Mononuclear cell (primary cell): Measurements from ENCODE around the gene EEF1E1. TPM values are rescaled to one million over a fixed set of nuclear protein-coding genes. Genes with fewer than 3 reads are reported as not detected.

Source experiments
- H3K27me3 ChIP-seq: 2 replicates; pipeline ENCODE4 v1.6.0; 2011; ENCODE audit warnings: low read length, control low read depth; ENCODE audit not compliant: insufficient read depth
- H3K4me1 ChIP-seq: 2 replicates; pipeline ENCODE4 v1.5.1; 2011; ENCODE audit warnings: mild to moderate bottlenecking, low read length, control low read depth; ENCODE audit not compliant: insufficient read depth
- H3K4me3 ChIP-seq: 2 replicates; pipeline ENCODE4 v1.5.1; 2011; ENCODE audit warnings: mild to moderate bottlenecking, low read length, moderate library complexity
- H3K9me3 ChIP-seq: 2 replicates; pipeline ENCODE4 v1.5.1; 2011; ENCODE audit warnings: low read depth, mild to moderate bottlenecking, control low read depth, low read length
- total RNA-seq: library from RNA; depleted of rRNA; stranded (reverse); fragments of >200 nt; gene quantifications from one replicate; pipeline ENCODE4 v1.2.3, GENCODE V29; 2012

Gene EEF1E1
- total RNA-seq, 1 donor: 25.2 TPM

DNA sequence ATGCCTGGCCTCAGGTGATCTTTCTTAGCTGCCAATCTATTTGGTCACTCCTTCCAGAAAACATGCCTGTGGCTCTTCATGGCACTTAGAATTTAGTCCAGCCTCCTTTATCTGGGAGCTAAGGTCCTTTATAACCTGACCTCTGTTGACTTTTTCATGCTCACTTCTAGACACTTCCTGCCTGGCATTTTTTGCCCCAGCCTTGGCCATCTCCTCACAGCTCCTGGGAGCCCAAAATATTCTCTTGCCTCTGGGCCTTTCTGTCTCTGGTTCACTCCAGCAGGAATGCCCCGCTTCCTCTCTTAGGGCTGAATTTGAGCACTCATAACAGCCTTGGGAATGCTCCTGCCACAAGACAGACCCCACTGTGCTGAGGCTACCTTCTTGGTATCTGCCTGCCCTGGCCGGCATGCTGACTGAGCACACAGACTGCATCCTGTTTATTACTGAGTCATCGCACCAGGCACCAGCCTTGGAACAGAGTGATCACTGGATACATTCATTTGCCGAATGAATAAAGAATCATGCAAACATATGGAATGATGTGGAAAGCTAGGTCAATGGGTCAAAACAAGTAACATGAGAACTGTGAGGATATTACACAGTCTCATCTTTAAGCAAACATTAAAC is 5.8 kb upstream of the EEF1E1 start:
- no peaks in the 10 kb centered on the region for H3K9me3 ChIP-seq
- no peaks in the 10 kb centered on the region for H3K4me1 ChIP-seq
- H3K27me3 ChIP-seq: no peaks in the 10 kb centered on the region
- H3K4me3 ChIP-seq: no peak overlapping the region

DNA sequence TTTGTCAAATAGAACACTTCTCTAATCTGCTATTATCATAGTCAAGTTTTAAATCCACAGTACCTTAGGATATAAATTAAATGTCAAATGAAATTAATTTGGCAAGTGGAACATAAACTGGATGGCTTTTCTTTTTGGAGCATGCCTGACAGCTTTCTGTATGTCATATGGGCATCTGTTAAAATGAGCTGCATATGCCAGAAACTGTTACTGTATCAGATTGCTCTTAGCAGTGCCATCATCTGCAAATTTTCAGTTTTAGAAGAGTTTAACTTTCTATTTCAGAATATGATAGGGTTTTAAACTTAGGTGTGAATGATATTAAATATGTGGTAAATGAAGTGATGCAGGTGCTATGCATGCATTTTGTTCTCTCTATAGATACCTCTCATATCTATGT is 3.4 kb upstream of the EEF1E1 start:
- H3K4me1 ChIP-seq: peaks cover 12% of the 10 kb centered on the region
- no peaks in the 10 kb centered on the region for H3K9me3 ChIP-seq
- no peaks in the 10 kb centered on the region for H3K27me3 ChIP-seq
- H3K4me3 ChIP-seq: no peak overlapping the region

DNA sequence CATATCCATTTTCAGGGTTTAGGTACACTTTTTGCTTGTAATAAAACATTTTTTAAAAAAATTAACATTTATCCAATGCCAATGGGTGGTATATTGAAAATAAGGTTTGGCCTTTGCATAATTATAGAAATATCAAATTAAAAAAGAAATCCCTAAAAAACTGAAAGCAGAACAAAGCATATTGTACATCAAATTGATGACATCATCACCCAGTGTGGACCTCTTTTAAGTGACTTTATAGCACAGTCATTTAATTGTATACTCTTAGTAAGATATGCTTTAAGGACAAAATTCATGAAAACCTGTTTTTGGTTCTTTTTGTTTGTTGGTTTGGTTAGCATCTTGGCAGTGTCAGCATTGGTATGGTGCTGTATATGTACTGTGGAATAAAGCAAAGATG is 1.4 kb upstream of the EEF1E1 start:
- Histone ChIP-seq H3K27me3 (no peaks in the 10 kb centered on the region), H3K4me1 (peaks cover 22% of the 10 kb centered on the region), H3K9me3 (no peaks in the 10 kb centered on the region), H3K4me3 (no peak overlapping the region)

DNA sequence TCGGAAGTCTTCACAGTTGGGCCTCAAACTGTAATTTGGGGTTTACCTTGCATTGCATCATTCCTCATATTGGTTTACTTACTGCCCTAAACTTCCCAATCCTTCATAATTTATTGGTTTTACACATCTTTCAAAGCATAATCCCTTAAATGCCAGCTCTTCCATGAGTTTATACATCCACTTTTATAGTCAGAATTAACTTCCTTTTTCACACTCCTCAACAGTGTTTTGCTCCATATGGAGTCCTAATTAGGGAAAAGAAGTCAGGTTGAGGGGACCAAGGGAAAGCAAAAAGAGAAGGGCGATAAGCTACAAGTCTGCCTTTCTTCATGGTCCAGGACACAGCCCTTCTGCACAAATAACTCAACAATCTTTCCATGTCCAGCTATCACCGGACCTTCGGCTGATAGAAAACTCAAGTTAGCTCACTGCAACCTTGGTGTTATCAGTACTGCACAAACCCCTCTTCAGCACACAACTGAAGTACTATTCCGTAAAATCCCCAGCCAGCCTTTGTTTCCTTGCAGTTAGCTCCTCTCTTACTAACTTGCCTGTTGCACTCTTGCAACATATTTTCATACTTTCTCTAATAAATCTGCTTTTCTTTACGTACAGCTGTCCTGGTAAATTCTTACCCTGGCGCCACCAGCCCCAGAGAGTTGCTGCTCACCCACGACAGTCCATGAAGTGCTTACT is 2.0 kb downstream of the EEF1E1 start:
- no peak overlapping the region for H3K4me3 ChIP-seq
- no peaks in the 10 kb centered on the region for H3K27me3 ChIP-seq
- H3K4me1 ChIP-seq: peaks cover 22% of the 10 kb centered on the region
- no peaks in the 10 kb centered on the region for H3K9me3 ChIP-seq

DNA sequence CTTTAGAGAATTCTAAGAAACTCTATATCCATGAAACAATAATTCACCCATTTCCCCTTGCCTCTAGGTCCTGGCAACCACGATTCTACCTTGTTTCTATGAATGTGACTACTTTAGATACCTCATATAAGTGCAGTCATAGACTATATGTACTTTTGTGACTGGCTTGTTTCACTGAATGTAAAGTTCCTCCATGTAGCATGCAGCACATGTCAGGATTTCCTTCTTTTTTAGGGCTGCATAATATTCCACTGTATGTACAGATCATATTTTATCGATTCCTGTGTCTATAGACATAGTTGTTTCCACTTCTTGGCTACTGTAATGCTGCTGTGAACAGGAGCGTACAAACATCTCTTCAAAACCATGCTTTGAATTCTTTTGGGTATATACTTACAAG is 11.7 kb downstream of the EEF1E1 start:
- Histone ChIP-seq H3K9me3 (no peaks in the 10 kb centered on the region), H3K4me3 (no peak overlapping the region), H3K4me1 (no peaks in the 10 kb centered on the region), H3K27me3 (no peaks in the 10 kb centered on the region)

DNA sequence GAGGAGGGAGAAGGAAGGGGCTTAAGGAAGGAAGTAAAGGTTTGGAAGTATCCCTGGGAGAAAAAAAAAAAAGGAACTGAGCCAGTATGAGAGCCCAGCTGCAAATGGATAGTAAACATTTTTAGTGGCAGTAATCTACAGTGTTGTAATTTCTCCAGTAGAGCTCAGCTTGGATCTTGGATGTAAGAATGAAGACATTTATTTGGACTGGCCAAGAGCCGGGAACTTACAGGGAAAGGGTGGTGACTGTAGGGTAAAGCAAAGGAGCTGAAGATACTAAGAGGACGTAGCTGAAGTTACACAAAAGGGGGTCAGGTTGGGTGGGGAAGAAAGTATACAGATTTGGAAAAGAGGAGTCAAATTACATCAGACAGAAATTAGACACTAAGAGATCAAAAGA is 13.5 kb downstream of the EEF1E1 start:
- H3K9me3 ChIP-seq: no peaks in the 10 kb centered on the region
- H3K27me3 ChIP-seq: no peaks in the 10 kb centered on the region
- no peak overlapping the region for H3K4me3 ChIP-seq
- H3K4me1 ChIP-seq: peaks cover 10% of the 10 kb centered on the region

DNA sequence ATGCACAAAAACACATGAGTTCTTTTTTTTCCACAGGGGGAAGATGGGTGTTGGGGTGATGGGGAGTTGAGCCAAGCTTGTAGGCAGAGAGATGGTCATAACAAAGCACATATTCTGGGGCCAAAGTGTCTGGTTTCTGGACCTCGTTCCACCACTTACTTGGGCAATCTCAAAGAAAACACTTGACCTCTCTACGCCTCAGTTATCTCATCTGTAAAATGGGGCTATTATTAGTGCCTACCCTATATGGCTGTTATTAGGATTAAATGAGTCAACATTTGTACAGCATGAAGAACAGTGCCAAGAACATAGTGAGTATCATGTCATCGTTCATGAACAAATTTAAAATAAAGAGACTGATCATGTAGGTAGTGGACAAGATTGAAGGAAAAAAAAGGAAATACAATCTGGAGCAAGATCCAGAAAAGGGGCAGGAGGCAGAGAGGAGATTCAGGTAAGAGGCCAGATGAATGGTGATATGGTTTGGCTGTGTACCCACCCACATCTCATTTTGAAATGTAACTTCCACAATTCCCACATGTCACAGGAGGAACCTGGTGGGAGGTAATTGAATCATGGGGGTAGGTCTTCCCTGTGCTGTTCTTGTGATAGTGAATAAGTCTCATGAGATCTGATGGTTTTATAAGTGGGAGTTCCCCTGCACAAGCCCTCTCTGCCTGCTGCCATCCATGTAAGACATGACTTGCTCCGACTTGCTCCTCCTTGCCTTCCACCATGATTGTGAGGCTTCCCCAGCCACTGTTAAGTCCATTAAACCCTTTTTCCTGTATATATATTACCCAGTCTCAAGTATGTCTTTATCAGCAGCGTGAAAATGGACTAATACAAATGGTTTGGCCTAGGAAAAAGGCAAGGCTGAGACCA is 14.2 kb downstream of the EEF1E1 start:
- Histone ChIP-seq H3K4me1 (peaks cover 12% of the 10 kb centered on the region), H3K9me3 (no peaks in the 10 kb centered on the region), H3K27me3 (no peaks in the 10 kb centered on the region), H3K4me3 (no peak overlapping the region)

DNA sequence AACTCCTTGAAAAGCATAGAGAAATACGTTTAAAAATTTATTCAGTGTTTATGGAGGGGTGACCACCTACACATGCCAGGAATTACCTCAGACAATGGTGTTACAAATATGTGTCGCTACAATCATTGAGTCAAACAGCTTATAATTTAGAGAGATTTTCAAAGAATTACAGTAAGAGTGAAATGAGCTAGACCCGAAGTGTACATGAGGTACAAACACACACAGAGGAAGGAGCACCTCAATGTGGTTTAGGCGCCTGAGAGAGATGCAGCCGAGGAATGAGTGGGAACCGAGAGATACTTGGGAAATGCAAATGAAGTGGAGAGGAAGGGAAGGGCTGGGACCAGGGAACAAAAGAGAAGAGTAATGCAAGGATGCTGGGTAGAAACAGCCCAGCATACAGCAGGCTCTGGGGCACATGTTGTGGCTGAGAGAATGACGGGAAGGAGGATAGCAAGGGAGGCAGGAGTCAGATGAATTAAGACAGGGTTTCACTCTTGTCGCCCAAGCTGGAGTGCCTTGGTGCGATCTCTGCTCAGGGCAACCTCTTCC is 15.5 kb downstream of the EEF1E1 start:
- Histone ChIP-seq H3K4me3 (no peak overlapping the region), H3K27me3 (no peaks in the 10 kb centered on the region), H3K4me1 (peaks cover 17% of the 10 kb centered on the region), H3K9me3 (no peaks in the 10 kb centered on the region)

DNA sequence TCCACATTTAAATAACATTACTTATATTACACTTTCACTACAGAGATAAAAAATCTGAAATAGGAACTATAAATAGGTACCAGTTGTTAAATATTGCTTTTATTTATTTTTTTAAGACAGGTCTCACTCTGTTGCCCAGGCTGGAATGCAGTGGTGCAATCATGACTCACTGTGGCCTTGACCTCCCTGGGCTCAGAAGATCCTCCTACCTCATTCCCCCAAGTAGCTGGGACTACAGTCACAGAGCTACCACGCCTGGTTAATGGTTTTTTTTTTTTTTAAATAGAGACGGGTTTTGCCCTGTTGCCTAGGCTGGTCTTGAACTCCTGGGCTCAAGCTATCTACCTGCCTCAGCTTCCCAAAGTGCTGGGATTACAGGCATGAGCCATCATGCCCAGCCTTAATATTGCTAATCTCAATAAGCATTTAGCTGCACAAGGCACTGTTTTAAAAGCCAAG is 17.3 kb downstream of the EEF1E1 start:
- no peaks in the 10 kb centered on the region for H3K27me3 ChIP-seq
- H3K9me3 ChIP-seq: no peaks in the 10 kb centered on the region
- peaks cover 24% of the 10 kb centered on the region for H3K4me1 ChIP-seq
- no peak overlapping the region for H3K4me3 ChIP-seq

DNA sequence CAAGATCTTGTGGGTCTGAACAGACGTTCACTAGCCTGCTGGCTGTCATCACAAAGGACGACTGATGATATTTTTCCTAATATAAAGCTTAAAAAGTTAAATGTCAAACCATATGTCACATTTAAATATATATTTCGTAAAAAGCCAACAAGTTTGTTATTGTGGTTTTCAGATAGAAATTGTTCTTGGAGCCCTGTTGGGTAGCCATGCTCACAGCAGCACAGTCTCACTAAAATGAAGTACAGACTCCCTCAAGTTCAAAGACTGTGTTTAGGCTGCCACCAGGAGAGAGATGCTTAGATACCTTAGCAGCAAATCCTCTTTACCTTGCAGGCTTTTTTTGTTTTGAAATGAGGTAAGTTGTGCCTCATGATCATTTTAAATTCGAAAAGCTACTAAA is 17.8 kb downstream of the EEF1E1 start:
- Histone ChIP-seq H3K9me3 (no peaks in the 10 kb centered on the region), H3K4me1 (peaks cover 24% of the 10 kb centered on the region), H3K27me3 (no peaks in the 10 kb centered on the region), H3K4me3 (no peak overlapping the region)

DNA sequence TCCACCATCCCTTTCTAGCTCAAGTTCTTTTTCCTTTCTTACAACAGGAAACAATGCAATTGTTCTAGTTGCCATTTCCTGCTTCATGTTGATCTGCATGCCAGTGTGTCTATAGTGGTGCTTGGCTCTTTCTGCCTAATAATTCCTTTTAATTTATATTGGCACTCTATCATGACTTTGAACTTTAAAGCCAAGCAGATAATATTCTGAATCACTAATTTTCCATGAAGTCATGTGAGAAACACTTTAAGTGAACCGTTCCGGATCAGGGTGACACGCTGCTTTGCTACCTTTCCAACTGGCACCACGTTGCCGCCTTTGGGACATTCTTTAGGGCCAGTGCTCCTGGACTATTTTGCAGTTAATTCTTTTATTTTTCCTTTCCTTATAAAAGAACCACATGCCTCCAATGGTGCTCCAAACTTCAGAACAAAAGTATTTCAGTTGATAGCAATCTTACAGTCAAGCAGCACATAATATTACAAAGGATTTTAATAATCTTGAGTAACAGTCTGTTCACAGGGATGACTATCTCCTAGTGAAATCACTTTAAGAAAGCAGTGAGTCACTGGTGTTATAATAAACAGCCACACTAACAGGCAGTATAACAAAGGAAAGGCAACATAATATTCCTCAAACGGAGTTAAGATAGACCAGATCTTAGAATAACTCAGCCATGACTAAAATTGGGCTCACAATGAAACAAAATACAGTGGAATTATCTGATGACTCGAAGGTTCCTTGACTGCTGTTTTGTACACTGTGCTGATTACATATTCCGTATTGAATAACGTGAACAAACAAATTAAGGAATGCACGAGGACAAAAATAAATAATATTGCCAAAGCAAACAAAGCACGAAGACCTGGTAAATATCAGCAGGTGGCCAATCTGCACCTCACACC is 19.1 kb downstream of the EEF1E1 start:
- peaks cover 24% of the 10 kb centered on the region for H3K4me1 ChIP-seq
- H3K9me3 ChIP-seq: no peaks in the 10 kb centered on the region
- H3K27me3 ChIP-seq: no peaks in the 10 kb centered on the region
- no peak overlapping the region for H3K4me3 ChIP-seq

DNA sequence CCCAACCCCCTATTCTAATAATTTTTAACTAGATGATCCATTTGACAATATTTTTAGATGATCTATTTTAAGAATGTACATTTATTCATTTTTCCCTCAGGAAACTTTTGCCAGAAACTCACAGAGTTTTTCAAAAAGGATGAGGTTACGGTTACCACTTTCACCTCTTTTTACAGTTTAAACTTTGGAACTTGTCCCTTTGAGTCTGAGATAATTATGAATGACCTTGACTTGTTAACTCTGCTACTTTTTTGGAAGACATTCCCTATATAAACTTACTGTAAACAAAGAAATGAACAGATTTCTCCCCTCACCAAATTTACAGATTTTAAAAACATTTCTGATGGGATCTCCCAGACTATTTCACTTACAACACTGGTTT is 19.8 kb downstream of the EEF1E1 start:
- no peaks in the 10 kb centered on the region for H3K27me3 ChIP-seq
- H3K4me1 ChIP-seq: peaks cover 24% of the 10 kb centered on the region
- H3K9me3 ChIP-seq: no peaks in the 10 kb centered on the region
- no peak overlapping the region for H3K4me3 ChIP-seq

DNA sequence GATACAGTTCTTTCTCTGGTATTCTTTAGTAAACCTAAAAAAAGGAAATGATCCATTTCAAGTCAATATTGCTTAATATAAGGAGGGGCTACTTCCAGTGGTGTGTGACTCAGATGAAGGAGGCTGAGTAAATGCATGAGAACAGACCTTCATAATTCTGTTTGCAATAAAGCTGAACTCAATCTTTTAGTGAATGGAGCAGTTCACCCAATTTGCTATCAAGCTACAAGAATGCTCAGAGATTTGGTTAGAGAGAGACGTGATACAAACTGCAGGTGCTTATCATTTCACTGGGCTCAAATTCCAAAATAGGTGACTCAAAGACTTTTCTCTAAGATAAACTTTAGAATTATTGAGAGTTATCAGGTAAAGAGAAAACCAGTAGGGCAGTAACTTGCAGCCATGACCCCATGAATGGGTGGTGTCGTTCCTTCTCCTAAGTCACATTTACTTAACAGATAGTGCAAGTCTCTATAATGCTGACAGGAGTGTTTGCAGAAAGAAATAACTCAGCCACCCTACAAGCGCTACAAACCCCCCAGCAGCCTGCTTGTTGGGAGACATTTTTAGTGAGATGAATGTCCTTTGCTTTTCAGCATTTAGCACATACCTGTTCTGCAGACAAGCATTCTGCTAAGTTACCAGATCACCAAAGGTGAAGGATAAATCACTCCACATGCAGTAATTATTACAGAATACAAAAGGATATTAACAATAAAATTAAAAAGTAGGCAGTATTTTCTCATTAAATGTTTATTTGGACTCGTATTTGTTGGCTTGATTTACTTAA is 21.8 kb downstream of the EEF1E1 start:
- H3K27me3 ChIP-seq: no peaks in the 10 kb centered on the region
- no peaks in the 10 kb centered on the region for H3K9me3 ChIP-seq
- no peak overlapping the region for H3K4me3 ChIP-seq
- H3K4me1 ChIP-seq: peaks cover 31% of the 10 kb centered on the region

DNA sequence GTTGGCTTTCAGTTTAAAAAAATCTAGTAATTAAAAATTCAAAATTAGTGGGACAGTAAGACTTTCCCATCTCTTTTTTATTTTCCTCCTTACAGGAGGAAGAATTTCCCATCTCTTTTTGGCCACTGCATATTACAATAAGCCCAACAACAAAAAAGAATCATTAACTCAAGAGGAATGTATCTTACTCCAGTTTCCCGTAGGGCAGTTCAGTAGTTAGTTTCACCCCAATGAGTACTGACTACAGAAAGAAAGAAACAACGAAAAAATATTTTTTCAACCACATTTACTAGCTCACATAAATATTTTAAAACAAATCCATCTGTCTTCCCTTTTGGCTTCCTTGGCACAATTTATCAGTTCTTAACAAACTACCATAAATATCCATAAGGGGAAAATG is 23.2 kb downstream of the EEF1E1 start:
- Histone ChIP-seq H3K9me3 (no peaks in the 10 kb centered on the region), H3K27me3 (no peaks in the 10 kb centered on the region), H3K4me1 (peaks cover 31% of the 10 kb centered on the region), H3K4me3 (no peak overlapping the region)
